ENCODE measurements around the gene AMMECR1.
A peak's percentile ranks its signal among the peaks of the same experiment; 100 is the strongest.

AMMECR1 gene

DNA sequence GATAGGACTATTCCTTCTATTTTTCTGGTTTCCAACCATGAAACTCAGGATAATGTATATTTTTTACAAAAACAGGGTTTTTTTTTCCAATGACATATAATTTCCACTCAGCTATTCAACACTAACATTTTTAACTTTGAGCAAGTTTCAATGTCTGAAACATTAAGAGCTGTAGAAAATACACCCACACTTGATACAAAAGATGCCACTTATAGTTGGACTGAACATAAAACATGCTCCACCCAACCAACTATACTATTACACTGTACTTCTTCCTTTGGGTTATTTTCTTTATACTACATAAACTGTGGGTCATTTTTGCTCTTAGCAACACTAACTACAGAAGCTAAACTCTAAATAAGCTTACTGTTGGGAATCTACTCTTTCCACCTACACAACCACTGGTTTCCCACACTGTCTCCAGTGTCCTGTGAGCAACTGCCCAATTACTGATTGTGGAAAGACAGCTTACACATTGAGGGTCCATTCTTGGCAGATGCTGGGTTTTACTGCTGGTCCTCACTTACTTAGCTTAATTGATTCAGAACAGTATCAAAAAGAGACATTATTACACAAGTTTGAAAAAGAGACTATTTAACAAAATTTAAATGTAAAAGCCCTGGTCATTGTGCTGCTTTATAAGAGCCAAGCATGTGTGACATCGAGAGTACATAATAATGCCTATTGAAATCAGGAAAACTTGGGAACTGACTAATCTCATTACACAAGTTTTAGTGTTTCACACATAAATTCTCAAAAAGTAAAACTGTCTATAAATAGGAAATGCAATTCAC, 6.3 kb downstream of the AMMECR1 start:
- no peak for DNase-seq (ENCODE audit: low read depth in 1 of 2, low spot score in 1 of 2)

DNA sequence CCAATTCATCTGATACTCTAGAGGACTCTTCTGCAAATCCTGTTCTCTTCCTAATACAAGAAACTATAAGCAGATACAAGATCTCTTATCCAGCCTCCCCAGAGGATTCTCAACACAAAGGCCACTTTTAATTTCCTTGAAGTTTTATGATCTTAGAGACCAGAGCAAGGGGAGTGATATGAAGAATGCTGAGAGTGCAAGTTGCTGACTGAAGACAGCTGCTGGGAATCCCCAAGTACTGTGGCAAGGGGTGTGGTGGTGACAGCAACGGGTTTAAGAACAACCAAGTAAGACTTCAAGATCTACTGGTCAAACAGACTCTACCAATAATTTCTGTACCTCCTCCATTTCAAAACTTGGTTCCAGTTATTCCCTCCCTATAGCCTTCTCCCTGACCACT, 7.0 kb downstream of the AMMECR1 start:
- DNase-seq (ENCODE audit: low read depth in 1 of 2, low spot score in 1 of 2) = peak in 1 of 2 donors; percentile 2

DNA sequence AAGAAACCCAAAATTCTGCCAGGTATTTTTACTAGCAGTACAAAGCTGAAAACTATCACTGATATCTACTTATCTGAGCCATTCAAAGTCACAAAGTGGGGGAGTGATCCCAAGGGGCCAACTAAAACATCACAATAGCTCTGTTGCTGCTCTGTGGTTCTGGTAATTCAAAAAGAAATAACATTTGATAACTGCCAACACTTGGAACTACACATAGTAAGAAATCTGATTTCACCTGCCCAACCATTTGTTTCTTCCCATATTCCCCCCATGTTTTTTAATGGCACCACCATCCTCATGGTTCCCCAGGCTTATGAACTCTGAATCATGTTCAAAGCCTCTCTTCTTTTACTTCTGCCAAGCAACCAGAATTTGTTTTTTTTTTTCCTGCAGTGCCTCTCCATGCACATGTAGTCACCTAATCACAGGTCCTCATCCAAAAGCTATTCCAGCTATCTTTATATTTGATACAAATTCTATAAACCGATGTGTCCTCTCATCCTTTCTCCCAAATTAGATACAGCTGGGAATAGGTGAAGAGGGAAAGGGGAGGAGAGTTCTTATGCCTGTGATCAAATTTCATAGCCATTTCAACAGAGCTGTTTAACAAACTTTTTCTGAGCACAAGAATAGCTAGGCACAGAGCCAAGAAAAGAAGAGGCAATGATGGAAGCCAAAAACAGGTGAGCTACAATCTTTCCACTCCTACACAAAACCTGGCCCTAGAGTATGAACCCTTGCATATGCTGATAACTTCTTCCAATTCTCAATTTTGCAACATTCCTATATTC, 7.7 kb downstream of the AMMECR1 start:
- no peak for DNase-seq (ENCODE audit: low read depth in 1 of 2, low spot score in 1 of 2)

DNA sequence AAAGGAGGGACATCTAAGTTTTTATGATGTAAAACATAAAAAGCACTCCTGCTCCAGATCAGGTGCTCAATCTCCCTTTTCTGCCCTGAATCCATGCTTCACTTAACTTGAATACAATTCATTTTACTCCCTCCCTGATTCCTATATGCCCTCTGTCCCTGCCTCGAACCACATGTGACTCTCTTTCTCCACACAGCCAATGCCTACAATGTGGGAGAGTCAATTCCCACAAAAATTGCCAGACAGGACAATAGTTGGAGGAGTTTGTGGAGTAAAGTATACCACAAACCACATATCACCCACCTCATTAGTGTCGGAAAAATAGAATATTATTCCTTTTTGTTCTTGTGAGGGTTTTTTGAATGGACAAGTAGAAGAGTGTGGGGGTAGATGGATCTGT, 9.7 kb downstream of the AMMECR1 start:
- DNase-seq (ENCODE audit: low read depth in 1 of 2, low spot score in 1 of 2) = no peak

DNA sequence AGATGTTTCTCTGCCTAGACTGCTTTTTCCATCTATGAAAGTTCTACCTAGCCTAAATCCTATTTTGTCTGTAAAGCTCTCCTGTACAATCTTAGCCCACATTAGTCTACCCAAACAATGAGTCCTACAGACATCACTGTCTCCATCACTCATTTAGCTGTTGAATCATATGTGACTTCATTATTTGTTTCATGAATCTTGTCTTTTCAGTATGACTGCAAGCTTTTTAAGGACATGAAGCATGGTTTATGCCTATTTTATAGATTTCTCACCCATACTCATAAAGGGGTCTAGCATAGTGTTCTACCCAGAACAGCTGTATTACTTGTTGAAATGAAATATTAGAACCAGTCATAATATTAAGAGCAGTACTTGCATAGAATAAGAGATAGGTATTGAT, 13.0 kb downstream of the AMMECR1 start:
- no peak for DNase-seq (ENCODE audit: low read depth in 1 of 2, low spot score in 1 of 2)

DNA sequence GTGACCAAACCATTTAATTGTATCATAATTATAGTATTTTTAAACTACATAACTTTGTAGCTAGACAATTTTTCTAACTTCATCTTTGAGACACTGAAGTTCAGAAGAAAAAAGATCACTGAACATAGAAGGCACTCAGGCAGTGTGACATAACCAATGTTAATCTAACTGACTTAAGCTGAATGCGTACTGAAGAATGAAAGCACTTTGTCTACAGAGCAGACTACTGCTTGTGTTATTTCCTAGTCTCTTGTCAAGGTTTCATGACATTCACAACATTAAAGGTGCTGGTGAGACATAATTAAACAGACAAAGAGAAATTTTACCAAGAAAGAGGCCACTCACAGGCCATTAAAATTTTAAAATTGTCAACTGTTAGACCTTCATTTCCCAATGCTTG, 13.5 kb downstream of the AMMECR1 start:
- DNase-seq (ENCODE audit: low read depth in 1 of 2, low spot score in 1 of 2) = no peak

DNA sequence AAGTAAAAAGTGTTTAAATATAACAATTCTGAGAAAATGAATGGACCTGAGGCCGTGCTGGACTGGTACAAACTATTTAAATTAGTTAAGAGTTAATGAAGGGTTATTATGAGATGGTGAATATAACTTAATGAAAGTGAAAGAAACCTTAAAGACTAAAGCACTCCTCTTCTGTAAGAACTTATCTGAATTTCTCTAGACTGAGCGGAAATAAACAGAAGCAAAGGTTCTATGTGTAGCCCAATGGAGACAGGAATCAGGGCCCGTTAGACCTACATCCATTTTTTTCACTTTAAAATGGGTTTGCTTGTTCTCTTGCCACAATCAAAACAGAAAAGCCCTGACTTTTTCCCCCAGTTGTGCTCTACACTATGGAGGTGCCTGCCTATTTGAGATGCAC, 14.9 kb downstream of the AMMECR1 start:
- DNase-seq (ENCODE audit: low read depth in 1 of 2, low spot score in 1 of 2) = no peak

DNA sequence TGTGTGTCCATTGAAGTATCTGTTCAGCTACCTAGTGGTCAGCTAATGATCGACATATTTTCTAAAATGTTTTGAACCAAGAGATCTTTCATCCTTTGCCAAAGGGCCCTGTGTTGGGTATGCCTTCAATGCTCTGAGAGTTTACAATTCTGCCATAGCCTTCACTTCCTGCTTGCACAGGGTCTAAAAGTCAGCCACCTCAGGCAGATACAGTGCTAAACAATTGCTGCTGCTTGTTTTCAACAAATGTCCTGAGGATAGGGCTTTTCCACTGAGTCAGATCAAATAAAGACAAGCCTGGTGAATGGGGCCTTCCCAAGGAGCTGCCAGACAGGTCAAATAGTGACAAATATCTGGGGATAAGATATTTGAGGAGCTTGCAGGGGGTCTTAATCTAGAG, 16.7 kb downstream of the AMMECR1 start:
- DNase-seq (ENCODE audit: low read depth in 1 of 2, low spot score in 1 of 2) = no peak

DNA sequence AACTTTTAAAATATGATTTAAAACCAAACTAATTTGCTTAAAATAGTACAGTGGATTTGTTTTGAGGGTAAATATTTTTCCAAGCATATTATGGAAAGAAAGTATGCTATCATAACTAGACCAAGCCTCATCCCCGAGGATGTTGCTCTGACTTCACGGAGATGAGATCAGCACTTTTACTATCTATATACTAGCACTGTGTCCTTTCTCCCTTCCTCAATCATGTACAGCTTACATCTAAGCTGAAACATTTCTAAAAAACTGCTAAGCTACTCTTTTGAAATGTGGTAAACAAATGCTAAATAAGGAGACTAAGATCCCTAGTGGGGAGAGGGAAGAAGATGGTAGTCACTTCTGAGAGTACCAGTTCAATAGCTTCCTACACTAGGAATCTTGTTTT, 23.8 kb downstream of the AMMECR1 start:
- DNase-seq (ENCODE audit: low read depth in 1 of 2, low spot score in 1 of 2) = no peak

DNA sequence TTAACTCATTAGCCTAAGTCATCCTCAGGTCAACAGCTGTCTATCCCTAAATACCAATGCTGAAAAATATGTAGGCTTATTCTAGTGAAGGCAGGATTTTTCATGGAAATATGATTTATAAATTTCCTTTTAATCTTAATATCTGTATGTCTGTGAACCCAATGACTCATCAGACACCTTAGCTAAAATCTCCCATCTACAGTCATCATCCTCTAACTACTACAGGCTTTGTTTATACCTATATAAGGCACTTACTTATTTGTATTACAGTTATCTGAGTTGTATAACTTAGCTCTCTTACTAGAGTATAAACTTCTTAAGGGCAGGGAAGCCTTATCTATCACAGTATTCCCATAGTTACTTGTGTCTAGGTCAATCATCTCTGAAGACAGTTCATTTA, 24.2 kb downstream of the AMMECR1 start:
- DNase-seq (ENCODE audit: low read depth in 1 of 2, low spot score in 1 of 2) = no peak

DNA sequence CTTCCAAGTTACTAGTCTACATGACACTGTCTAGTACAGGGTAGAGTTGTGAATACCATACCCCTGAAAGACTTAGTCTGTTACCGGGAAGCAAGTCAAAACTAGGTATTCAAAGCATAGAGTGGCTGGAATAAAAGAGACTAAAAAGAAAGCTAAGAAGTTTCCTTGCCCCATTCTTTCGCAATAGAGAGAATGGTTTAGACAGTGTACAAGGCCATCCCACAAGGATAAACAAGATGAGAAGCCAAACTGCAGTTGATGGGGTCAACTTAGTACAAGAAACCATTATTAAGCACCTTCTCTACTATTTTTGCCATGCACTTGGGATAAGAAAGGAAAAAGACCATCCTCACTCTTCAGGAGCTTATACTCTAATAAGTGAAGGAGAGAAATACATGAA, 30.3 kb downstream of the AMMECR1 start:
- no peak for DNase-seq (ENCODE audit: low read depth in 1 of 2, low spot score in 1 of 2)

DNA sequence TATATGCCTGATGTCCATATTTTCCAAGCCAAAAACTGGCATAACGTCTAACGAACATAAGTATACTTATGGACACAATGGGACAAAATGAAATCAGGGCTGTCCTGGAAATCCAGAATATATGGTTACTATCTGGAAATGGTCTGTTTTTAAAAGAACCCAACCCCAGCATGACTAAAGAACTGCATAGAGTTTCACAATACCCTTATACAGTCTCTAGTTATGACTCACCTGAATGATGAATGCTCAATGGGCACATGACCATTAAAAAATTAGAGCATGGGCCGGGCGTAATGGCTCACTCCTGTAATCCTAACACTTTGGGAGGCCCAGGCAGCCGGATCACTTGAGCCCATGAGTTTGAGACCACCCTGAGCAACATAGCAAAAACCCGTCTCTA, 31.8 kb downstream of the AMMECR1 start:
- no peak for DNase-seq (ENCODE audit: low read depth in 1 of 2, low spot score in 1 of 2)

DNA sequence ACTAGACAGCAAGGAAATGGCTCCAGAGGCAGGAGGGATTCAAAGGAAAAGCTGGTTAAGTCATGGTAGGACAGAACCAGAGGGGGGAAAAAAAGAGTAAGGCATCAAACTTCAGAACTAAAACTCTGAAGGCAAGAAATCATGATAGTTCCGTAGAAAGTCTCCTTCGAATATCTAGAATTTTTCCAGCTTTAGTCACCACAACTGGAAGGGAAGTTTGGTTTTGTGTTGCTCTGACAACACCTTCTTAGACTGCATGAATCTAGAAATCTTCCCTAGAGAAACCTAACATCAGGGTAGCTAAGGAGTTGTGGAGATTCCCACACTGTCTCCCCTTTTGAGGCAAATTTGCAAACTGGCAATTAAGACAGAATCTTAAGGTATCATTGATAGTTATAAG, 33.7 kb downstream of the AMMECR1 start:
- no peak for DNase-seq (ENCODE audit: low read depth in 1 of 2, low spot score in 1 of 2)

DNA sequence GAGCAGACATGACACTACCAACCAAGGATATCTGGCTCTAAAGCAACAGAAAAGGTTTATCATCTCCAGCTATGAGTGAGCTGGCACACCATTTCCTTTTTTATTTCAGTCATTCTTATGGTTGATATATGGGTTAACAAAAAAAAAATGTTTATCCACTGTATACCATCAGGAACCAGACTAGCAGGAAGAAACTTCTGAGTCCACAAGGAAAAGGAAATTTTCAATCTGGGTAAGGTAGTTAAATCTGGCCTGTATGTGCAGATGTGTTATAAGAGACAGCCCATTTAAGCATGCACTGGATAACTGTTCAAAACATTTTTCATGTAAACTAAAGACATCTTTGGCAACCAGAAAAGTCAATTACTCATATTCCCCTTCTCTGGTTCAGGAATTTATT, 35.0 kb downstream of the AMMECR1 start:
- no peak for DNase-seq (ENCODE audit: low read depth in 1 of 2, low spot score in 1 of 2)

DNA sequence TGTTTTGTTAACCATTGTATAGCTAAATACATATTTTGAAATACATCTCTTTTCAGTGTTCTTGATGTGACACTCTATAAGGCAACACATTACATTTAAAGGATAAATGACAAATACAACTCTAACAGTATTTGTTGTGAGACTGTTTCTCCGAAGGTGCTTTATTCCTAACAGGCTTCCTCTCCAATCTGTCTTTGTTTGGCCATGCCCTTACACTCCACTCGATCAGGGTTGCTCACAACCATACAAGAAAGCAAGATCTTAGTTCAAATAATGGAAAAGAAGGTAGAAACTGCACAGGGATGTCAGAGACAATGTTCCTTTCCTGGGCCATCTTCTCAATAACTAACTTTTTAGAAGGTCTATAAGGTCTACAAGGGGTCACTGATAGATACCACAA, 36.5 kb downstream of the AMMECR1 start:
- DNase-seq (ENCODE audit: low read depth in 1 of 2, low spot score in 1 of 2) = no peak

DNA sequence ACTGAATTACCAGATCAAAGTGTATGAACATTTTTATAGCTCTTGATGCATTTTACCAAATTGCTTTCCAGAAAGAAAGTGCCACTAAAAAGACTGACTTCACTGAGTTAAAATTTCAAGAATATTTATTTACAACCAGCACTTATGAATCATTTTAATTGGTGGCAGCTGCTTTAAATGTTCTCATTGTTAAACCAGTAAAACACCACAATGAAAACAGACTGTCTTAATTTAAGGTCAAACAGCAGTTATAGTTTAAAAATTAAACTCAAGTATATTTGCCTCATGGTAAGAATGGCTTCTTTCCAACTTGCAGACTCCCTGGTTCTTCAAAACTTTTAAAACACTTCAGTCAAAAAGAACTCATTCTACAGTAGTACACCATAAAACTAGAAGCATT, 36.9 kb downstream of the AMMECR1 start:
- no peak for DNase-seq (ENCODE audit: low read depth in 1 of 2, low spot score in 1 of 2)

DNA sequence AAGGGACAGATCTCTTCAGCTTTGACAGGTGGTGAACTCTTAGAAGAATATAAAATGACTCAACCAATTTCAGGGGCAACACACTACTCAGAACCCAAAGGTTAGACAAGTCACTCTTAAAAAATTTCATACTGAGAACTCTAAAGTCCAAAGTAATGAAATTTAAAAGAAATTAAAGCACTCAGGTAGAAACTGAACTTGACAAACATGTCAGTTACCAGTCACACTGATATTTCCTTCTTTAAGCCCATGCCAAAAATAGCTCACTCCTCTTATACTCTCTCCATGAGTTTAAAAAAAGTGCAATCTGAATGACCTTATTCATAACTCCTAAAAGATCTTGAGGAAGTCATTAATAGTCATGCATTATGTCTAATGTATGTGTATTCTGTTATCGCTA, 40.3 kb downstream of the AMMECR1 start:
- DNase-seq (ENCODE audit: low read depth in 1 of 2, low spot score in 1 of 2) = no peak

DNA sequence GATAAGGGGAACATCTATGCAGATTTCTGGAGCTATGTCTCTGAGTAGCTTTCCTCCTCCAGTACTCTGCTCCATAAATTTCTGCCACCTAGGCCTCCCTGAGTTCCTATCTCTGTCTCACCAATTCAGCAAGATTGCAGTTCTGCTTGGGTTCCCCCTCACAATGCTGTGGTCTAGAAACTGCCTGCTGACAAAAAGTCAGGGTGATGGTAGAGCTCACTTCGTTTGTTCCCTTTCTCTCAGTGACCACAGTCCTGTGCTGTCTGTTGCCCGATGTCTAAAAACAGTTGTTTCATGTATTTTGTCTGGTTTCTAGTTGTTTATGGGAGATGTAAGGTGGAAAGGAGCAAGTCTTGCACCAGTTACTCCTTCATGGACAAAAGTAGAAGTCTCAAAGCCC, 41.1 kb downstream of the AMMECR1 start:
- no peak for DNase-seq (ENCODE audit: low read depth in 1 of 2, low spot score in 1 of 2)

DNA sequence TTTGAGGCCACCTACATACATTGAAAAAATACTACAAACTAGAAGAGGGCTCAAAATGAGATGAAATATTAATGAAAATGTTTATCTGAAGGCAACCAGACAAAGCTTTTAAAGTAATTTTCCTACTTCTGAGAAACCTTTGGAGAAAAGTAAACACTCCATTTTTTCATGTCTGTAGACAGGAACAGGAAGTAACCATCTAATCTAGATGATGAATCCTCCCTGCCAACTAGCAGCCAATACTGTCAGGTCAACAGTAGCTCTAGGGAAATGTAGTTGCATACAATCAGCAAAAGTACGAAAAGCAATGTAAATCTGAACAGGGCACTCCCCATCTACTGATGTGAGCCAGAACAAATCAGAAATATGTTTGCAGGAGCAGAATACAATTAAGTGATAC, 49.0 kb downstream of the AMMECR1 start:
- no peak for DNase-seq (ENCODE audit: low read depth in 1 of 2, low spot score in 1 of 2)

DNA sequence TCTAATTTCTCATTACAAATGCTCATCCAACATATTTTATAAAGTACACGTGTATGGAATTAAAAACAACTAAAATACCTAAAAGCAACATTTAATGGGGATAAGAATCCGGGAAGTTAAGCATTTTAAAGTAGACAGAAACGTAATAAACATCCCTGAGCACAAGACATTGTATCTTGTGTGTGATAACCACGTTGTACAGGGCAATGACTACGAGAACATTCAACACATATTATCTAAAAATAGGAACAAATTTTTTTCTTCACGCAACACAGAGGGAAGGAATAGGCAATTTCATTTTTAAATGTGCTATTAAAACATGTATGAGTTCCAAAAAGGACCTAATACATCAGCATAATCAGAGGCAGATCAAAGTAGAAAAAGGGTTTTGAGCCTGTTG, 49.5 kb downstream of the AMMECR1 start:
- no peak for DNase-seq (ENCODE audit: low read depth in 1 of 2, low spot score in 1 of 2)

DNA sequence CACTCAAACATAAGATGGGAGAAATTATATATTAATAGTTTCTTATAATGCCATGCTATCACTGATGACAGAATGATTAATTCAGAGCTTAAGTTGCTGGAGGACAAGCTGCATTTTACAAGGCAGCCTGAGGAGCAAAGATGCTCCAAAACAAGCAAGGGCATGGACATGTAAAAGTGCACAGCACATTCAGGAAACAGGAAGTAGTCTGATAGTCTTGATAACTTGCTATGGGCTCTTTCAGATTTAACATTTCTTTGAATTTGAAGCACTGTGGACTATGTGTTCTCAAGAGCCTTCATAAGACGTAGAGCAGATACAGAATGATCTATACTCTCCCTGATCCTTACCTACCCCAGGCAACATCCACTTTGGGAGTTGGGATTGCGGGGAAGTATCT, 50.0 kb downstream of the AMMECR1 start:
- DNase-seq (ENCODE audit: low read depth in 1 of 2, low spot score in 1 of 2) = no peak

DNA sequence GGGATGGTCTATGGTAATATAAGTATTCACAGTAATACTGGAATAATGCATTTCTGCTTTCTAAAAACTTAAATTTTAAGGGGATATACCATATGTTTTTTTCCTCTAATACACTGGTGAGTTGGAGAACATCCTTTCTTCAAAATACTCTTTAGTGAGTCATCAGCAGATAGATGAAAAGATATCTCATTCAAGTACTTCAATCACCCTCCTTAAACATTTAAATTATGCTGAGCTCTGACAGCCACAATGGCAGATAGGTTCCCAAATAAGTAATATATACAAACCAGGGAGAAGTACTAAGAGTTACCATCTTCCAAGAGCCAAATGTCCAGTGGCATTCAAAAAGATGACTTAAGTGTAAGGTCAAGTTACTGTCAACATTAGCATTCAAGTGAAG, 52.2 kb downstream of the AMMECR1 start:
- no peak for DNase-seq (ENCODE audit: low read depth in 1 of 2, low spot score in 1 of 2)

DNA sequence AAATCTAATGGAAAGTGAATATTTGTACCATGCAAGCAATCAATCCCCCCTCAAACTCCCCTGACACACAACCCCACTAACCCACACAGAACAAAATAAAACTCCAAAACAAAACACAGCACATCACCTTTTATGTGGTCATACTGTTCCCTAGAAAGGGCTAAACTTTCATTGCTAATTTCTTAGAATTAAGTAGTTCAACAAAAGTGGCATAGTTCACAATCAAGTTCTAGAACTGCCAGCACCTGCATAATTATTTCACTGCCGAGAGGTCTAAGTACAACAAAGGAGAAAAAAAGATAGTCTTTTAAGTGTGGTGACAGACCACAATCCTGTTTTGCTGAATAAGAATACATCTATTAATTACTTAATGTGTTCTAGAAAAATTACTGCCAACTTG, 58.8 kb downstream of the AMMECR1 start:
- DNase-seq (ENCODE audit: low read depth in 1 of 2, low spot score in 1 of 2) = no peak

Data from activated T-helper 1 cell treated with anti-CD3 and anti-CD28 coated beads, Interleukin-2, amount 50 U/mL, for 16 hours (primary cell).